B cell (primary cell): Measurements from ENCODE around the gene TRPM6. TPM values are rescaled to one million over a fixed set of nuclear protein-coding genes. Genes with fewer than 3 reads are reported as not detected.

Source experiments
- ATAC-seq: fragments of 200-7000 bp; cut with Tn5 transposase; one replicate; pipeline ENCODE4 v1.10.0; 2021; ENCODE audit warnings: low read depth, mild to moderate bottlenecking, moderate number of reproducible peaks, moderate library complexity
- CTCF ChIA-PET: fragments of 350-600 bp; sonication (Branson Sonifier 250); formaldehyde crosslinking; loops from one replicate; lab custom pipeline; 2021; ENCODE audit warnings: antibody characterized with exemption, inconsistent platforms; lab: Charles Lee
- POLR2A ChIA-PET: fragments of 350-600 bp; sonication (Branson Sonifier 250); formaldehyde crosslinking; loops from one replicate; lab custom pipeline; 2021; ENCODE audit warnings: antibody characterized with exemption; lab: Charles Lee
- DNase-seq: peaks from one replicate; pipeline ENCODE4 v3.0.0; 2013
- H2AFZ ChIP-seq: 2 replicates; pipeline ENCODE4 v1.6.1; 2012; ENCODE audit warnings: mild to moderate bottlenecking, low read depth, low read length; ENCODE audit not compliant: insufficient read depth, poor library complexity, severe bottlenecking
- H3K27ac ChIP-seq, 2 donors: 1 replicate in 1 of 2; 2 replicates in 1 of 2; pipeline ENCODE4 v1.5.1; 2012 to 2013; ENCODE audit warnings: low read length in 2 of 2, mild to moderate bottlenecking in 2 of 2, moderate library complexity in 1 of 2
- H3K27me3 ChIP-seq, 4 experiments: fragments of 200-600 bp in 1 of 4; sonication (generic) in 1 of 4; replicated peaks in 1 of 4; 1 replicate in 2 of 4; 2 replicates in 2 of 4; pipeline versions ENCODE4 v1.6.1 to v1.7.0; 2013 to 2016; ENCODE audit warnings: low read length in 3 of 4, mild to moderate bottlenecking in 2 of 4, mixed read lengths in 1 of 4, moderate library complexity in 1 of 4; ENCODE audit not compliant: insufficient read depth in 4 of 4, control insufficient read depth in 3 of 4; ENCODE audit errors: control extremely low read depth in 1 of 4
- H3K36me3 ChIP-seq, 2 experiments: replicated peaks in 1 of 2; 1 replicate in 1 of 2; 2 replicates in 1 of 2; pipeline versions ENCODE4 v1.6.1 to v1.7.1; 2013; ENCODE audit warnings: low read length in 1 of 2; ENCODE audit not compliant: insufficient read depth in 2 of 2, control insufficient read depth in 1 of 2; ENCODE audit errors: control extremely low read depth in 1 of 2, extremely low read depth in 1 of 2
- H3K4me1 ChIP-seq, 2 donors: fragments of 200-600 bp in 1 of 2; sonication (generic) in 1 of 2; 1 replicate in 1 of 2; 2 replicates in 1 of 2; pipeline versions ENCODE4 v1.5.1 to v1.6.1; 2013 to 2017; ENCODE audit warnings: low read length in 2 of 2; ENCODE audit not compliant: control insufficient read depth in 2 of 2, insufficient read depth in 2 of 2
- H3K4me2 ChIP-seq: replicated peaks from 2 replicates; pipeline ENCODE3; 2012; ENCODE audit warnings: mild to moderate bottlenecking, low read depth, low read length; ENCODE audit not compliant: poor library complexity, severe bottlenecking
- H3K4me3 ChIP-seq, 5 experiments: fragments of 200-600 bp in 1 of 5; sonication (generic) in 1 of 5; 1 replicate in 3 of 5; 2 replicates in 2 of 5; pipeline versions ENCODE4 v1.5.1 to v1.7.0; 2011 to 2016; ENCODE audit warnings: low read length in 4 of 5, mild to moderate bottlenecking in 4 of 5, low read depth in 2 of 5, control low read depth in 1 of 5, moderate library complexity in 1 of 5; ENCODE audit not compliant: insufficient read depth in 1 of 5; ENCODE audit errors: control extremely low read depth in 1 of 5, extremely low read depth in 1 of 5
- H3K79me2 ChIP-seq: fragments of 200-600 bp; sonication (generic); one replicate; pipeline ENCODE4 v1.6.0; 2016; ENCODE audit warnings: low read length; ENCODE audit not compliant: control insufficient read depth, insufficient read depth
- H3K9ac ChIP-seq: fragments of 200-600 bp; sonication (generic); 2 replicates; pipeline ENCODE4 v1.6.1; 2017; ENCODE audit warnings: mild to moderate bottlenecking, low read length, moderate library complexity
- H3K9me3 ChIP-seq, 3 donors: one replicate each; pipeline versions ENCODE4 v1.6.1 to v1.7.1; 2013; ENCODE audit warnings: low read length in 2 of 3; ENCODE audit not compliant: control insufficient read depth in 2 of 3, insufficient read depth in 1 of 3; ENCODE audit errors: control extremely low read depth in 1 of 3
- H4K20me1 ChIP-seq: 2 replicates; pipeline ENCODE4 v1.6.0; 2012; ENCODE audit warnings: mild to moderate bottlenecking, low read length; ENCODE audit not compliant: insufficient read depth, control insufficient read depth, poor library complexity, severe bottlenecking
- H3K27ac Mint-ChIP-seq: one replicate; pipeline ENCODE4 v1.8.0; 2021; ENCODE audit warnings: mixed read lengths
- H3K27me3 Mint-ChIP-seq: one replicate; pipeline ENCODE4 v1.8.0; 2021; ENCODE audit warnings: mixed read lengths
- H3K4me1 Mint-ChIP-seq: one replicate; pipeline ENCODE4 v1.8.0; 2021; ENCODE audit warnings: mixed read lengths
- H3K4me3 Mint-ChIP-seq: one replicate; pipeline ENCODE4 v1.8.0; 2021; ENCODE audit warnings: mixed read lengths
- H3K9me3 Mint-ChIP-seq: one replicate; pipeline ENCODE4 v1.8.0; 2022; ENCODE audit warnings: mixed read lengths; ENCODE audit not compliant: insufficient read depth
- CTCF ChIP-seq: fragments of 200-600 bp; IDR thresholded peaks from one replicate; pipeline ENCODE4 v1.8.0; 2022; ENCODE audit warnings: antibody characterized with exemption, mild to moderate bottlenecking
- EZH2 ChIP-seq: IDR thresholded peaks from 2 replicates; pipeline ENCODE4 v1.6.1; 2012; ENCODE audit warnings: borderline replicate concordance, low read depth, mild to moderate bottlenecking, moderate library complexity, low read length; ENCODE audit not compliant: insufficient read depth, poor library complexity, severe bottlenecking
- WGBS: methylation state at CpG from one replicate; pipeline ENCODE4 v1.1.5; 2013; ENCODE audit warnings: missing lambda C conversion rate; ENCODE audit not compliant: insufficient coverage; 5-methylcytosine and 5-hydroxymethylcytosine counted together
- intact Hi-C: fragments of 100-400 bp; cut with micrococcal nuclease; formaldehyde crosslinking; loops from one replicate; pipeline ENCODE4 v1.10.0; 2022
- polyA plus RNA-seq: library from polyadenylated mRNA; depleted of rRNA; stranded (reverse); fragments of >200 nt; gene quantifications from 2 replicates; pipeline ENCODE4 v1.2.3, GENCODE V29; 2012
- total RNA-seq, 2 donors: library from RNA; stranded (reverse); fragments of 120-200 nt in 1 of 2; gene quantifications; 1 replicate in 1 of 2; 2 replicates in 1 of 2; pipeline versions ENCODE4 v1.2.3 to v1.2.4, GENCODE V29; 2013 to 2022

TRPM6 gene
- total and polyA plus RNA-seq, 2 donors (not counting 1 experiment from before 2014, with no cell fraction given): not detected

- Mint-ChIP-seq H3K27me3 (peaks cover 3% of the 10 kb centered on the region), H3K27ac (no peak overlapping the region), H3K4me1 (no peaks in the 10 kb centered on the region), H3K4me3 (no peak overlapping the region), H3K9me3 (no peaks in the 10 kb centered on the region)
- ChIA-PET CTCF (no interaction called here), POLR2A (no interaction called here)
- Histone ChIP-seq H2AFZ (no peak overlapping the region), H3K79me2 (no peaks in the 10 kb centered on the region), H3K27me3 (peaks cover 0 to 4% (median 0%) of the 10 kb centered on the region in 4 experiments), H3K4me3 (no peak overlapping the region), H3K27ac (no peak overlapping the region), H4K20me1 (no peaks in the 10 kb centered on the region), H3K4me1 (no peaks in the 10 kb centered on the region), H3K4me2 (no peak overlapping the region), H3K9me3 (no peaks in the 10 kb centered on the region), H3K9ac (no peak overlapping the region), H3K36me3 (no peaks in the 10 kb centered on the region)
- ATAC-seq (no peak), DNase-seq (no peak)
- WGBS: 87% methylated on average over 5 of the region's 6 CpGs
- TF ChIP-seq CTCF (no peak), EZH2 (no peak)
- intact Hi-C loops: no loop called here
Measured at GRCh38 chr9:74846766-74847165, 41.0 kb downstream of the TRPM6 start.

GRCh38 chr9:74838351-74838750 lies 49.4 kb downstream of the TRPM6 start:
- Histone ChIP-seq H3K9ac (no peak overlapping the region), H3K27ac (no peak overlapping the region), H3K79me2 (no peaks in the 10 kb centered on the region), H3K9me3 (no peaks in the 10 kb centered on the region), H3K27me3 (no peaks in the 10 kb centered on the region), H2AFZ (no peak overlapping the region), H3K4me1 (no peaks in the 10 kb centered on the region), H4K20me1 (no peaks in the 10 kb centered on the region), H3K36me3 (no peaks in the 10 kb centered on the region), H3K4me3 (no peak overlapping the region), H3K4me2 (no peak overlapping the region)
- no peaks in the 10 kb centered on the region for H3K9me3 Mint-ChIP-seq
- intact Hi-C loops: no loop called here
- WGBS: 92% methylated on average over 3 of the region's 4 CpGs
- CTCF ChIA-PET: no interaction called here
- no peak overlapping the region for H3K27ac Mint-ChIP-seq
- ATAC-seq (no peak), DNase-seq (no peak)
- POLR2A ChIA-PET: no interaction called here
- TF ChIP-seq CTCF (no peak), EZH2 (no peak)
- H3K4me1 Mint-ChIP-seq: no peaks in the 10 kb centered on the region
- H3K27me3 Mint-ChIP-seq: peaks cover 19% of the 10 kb centered on the region
- no peak overlapping the region for H3K4me3 Mint-ChIP-seq
